Breast epithelium (tissue), 4 donors: ENCODE measurements around the gene ARHGEF4. TPM values are rescaled to one million over a fixed set of nuclear protein-coding genes. Genes with fewer than 3 reads are reported as not detected.
A peak's percentile ranks its signal among the peaks of the same experiment; 100 is the strongest.
"Not testable (repeated sequence)": the region's sequence is repeated elsewhere in the genome, so short reads cannot be mapped to it uniquely, and the experiment has no call there.

Experiments used
- DNase-seq, 2 donors: peaks; one replicate each; pipeline ENCODE4 v3.0.0-alpha.2; 2019; ENCODE audit warnings: low spot score in 2 of 2
- H3K27ac ChIP-seq, 2 donors: fragments of 200-600 bp; sonication (generic) in 1 of 2; one replicate each; pipeline ENCODE4 v1.5.1; 2016 to 2019; ENCODE audit warnings: mild to moderate bottlenecking in 1 of 2
- H3K27me3 ChIP-seq, 2 donors: fragments of 200-600 bp; sonication (generic) in 1 of 2; one replicate each; pipeline versions ENCODE4 v1.5.1 to v1.6.0; 2017 to 2019; ENCODE audit warnings: control low read depth in 1 of 2, mild to moderate bottlenecking in 1 of 2
- H3K36me3 ChIP-seq: fragments of 200-600 bp; one replicate; pipeline ENCODE4 v1.5.1; 2019
- H3K4me1 ChIP-seq, 2 donors: fragments of 200-600 bp; sonication (generic); one replicate each; pipeline ENCODE4 v1.5.1; 2016 to 2019; ENCODE audit warnings: control low read depth in 1 of 2
- H3K4me3 ChIP-seq, 3 donors: fragments of 200-600 bp; sonication (generic); 1 replicate in 2 of 3; 2 replicates in 1 of 3; pipeline ENCODE4 v1.5.1; 2016 to 2019; ENCODE audit warnings: mild to moderate bottlenecking in 3 of 3, moderate library complexity in 2 of 3
- H3K9me3 ChIP-seq, 2 donors: fragments of 200-600 bp; sonication (generic) in 1 of 2; one replicate each; pipeline ENCODE4 v1.5.1; 2016 to 2019; ENCODE audit warnings: control low read depth in 1 of 2
- POLR2A ChIP-seq: fragments of 450-650 bp; IDR thresholded peaks from one replicate; pipeline ENCODE4 v1.6.1; 2016; ENCODE audit warnings: antibody characterized with exemption, mild to moderate bottlenecking, moderate library complexity
- POLR2AphosphoS5 ChIP-seq, 3 donors: sonication (generic); formaldehyde crosslinking; IDR thresholded peaks; one replicate each; pipeline ENCODE4 v1.6.1; 2017; ENCODE audit warnings: antibody characterized with exemption in 3 of 3
- intact Hi-C: fragments of 100-400 bp; cut with DNase I; formaldehyde crosslinking; loops from one replicate; pipeline ENCODE4 v1.15.1; 2023; ENCODE audit warnings: low total_unique reads
- total RNA-seq, 3 donors: library from RNA; depleted of rRNA; stranded (reverse); fragments of >200 nt; gene quantifications; one replicate each; pipeline ENCODE4 v1.1.0, GENCODE V29; 2016
- TF ChIP-seq, protein P1 (sequence below), 3 donors: fragments of 450-650 bp; IDR thresholded peaks; one replicate each; pipeline ENCODE4 v1.5.1; 2016 to 2017; ENCODE audit warnings: antibody characterized with exemption in 3 of 3, mild to moderate bottlenecking in 3 of 3, moderate library complexity in 3 of 3

ARHGEF4 gene
- total RNA-seq, 3 donors from 2014 or later, result 7.5 to 10.1 (median 8.0) TPM

DNA sequence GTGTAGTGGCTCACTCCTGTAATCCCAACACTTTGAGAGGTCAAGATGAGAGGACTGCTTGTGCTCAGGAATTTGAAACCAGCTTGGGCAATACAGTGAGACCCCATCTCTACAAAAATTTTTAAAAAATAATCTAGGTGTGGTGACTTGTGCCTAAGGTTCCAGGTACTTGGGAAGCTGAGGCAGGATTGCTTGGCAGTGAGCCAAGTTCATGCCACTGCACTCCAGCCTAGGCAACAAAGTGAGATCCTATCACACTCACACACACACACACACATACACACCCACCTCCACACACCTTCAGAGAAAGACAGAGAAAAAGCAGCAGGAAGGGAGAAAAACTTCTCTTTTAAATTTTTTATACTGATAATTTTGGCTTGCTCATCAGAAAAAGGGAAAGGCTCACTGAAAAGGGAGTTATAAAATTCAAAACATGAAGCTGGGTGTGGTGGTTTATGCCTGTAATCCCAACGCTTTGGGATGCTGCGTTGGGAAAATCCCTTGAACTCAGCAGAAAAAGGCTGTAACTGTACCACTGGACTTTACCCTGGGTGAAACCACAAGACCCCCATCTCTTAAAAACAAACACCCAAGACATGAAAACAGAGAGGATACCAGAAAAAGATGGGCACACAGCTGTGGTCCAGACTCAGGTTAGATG lies 230.9 kb downstream of the ARHGEF4 start:
- Histone ChIP-seq H3K27me3 (no peaks in the 10 kb centered on the region), H3K36me3 (no peaks in the 10 kb centered on the region)
- intact Hi-C loops, result no loop called here

DNA sequence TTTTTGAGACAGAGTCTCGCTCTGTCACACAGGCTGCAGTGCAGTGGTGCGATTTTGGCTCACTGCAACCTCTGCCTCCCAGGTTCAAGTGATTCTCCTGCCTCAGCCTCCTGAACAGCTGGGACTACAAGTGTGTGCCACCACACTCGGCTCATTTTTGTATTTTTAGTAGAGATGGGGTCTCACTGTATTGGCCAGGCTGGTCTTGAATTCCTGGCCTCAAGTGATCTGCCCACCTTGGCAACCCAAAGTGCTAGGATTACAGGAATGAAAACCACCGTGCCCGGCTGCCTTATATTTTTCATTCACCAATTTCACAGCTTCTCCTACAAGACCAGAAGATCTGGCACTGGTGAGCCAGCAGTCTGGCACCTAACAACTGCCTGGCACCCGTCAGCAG lies 231.5 kb downstream of the ARHGEF4 start:
- H3K36me3 ChIP-seq, intact Hi-C loops: not testable (repeated sequence)

More for the DNA sequence above, 230.9 kb downstream of the ARHGEF4 start:
- Histone ChIP-seq H3K27ac (no peak overlapping the region), H3K4me3 (no peak overlapping the region), H3K9me3 (no peaks in the 10 kb centered on the region), H3K4me1 (no peaks in the 10 kb centered on the region)
- TF ChIP-seq POLR2AphosphoS5 (IDR thresholded peaks at IDR 0.05) (no peak), POLR2A (no peak)
- TF ChIP-seq, protein P1, sequence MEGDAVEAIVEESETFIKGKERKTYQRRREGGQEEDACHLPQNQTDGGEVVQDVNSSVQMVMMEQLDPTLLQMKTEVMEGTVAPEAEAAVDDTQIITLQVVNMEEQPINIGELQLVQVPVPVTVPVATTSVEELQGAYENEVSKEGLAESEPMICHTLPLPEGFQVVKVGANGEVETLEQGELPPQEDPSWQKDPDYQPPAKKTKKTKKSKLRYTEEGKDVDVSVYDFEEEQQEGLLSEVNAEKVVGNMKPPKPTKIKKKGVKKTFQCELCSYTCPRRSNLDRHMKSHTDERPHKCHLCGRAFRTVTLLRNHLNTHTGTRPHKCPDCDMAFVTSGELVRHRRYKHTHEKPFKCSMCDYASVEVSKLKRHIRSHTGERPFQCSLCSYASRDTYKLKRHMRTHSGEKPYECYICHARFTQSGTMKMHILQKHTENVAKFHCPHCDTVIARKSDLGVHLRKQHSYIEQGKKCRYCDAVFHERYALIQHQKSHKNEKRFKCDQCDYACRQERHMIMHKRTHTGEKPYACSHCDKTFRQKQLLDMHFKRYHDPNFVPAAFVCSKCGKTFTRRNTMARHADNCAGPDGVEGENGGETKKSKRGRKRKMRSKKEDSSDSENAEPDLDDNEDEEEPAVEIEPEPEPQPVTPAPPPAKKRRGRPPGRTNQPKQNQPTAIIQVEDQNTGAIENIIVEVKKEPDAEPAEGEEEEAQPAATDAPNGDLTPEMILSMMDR (IDR thresholded peaks at IDR 0.05), result no peak
- DNase-seq, result no peak

DNA sequence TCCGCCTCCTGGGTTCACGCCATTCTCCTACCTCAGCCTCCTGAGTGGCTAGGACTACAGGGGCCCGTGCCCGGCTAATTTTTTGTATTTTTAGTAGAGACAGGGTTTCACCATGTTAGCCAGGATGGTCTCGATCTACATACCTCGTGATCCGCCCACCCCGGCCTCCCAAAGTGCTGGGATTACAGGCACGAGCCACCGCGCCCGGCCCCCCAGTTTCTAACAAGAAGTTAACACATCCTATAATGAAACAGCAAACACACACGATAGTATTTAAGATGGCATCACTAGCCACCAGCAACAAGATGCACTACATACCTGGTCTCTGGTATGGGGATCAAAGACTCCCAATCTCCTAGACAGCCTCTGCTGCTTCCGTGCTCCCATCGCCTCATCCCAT lies 238.9 kb downstream of the ARHGEF4 start:
- DNase-seq, H3K9me3 ChIP-seq, H3K27ac ChIP-seq, H3K27me3 ChIP-seq, H3K4me3 ChIP-seq, H3K36me3 ChIP-seq, intact Hi-C loops, H3K4me1 ChIP-seq: not testable (repeated sequence)

More for the DNA sequence above, 231.5 kb downstream of the ARHGEF4 start:
- not testable (repeated sequence) for H3K4me3 ChIP-seq, H3K9me3 ChIP-seq, H3K27ac ChIP-seq, H3K27me3 ChIP-seq, DNase-seq, H3K4me1 ChIP-seq

DNA sequence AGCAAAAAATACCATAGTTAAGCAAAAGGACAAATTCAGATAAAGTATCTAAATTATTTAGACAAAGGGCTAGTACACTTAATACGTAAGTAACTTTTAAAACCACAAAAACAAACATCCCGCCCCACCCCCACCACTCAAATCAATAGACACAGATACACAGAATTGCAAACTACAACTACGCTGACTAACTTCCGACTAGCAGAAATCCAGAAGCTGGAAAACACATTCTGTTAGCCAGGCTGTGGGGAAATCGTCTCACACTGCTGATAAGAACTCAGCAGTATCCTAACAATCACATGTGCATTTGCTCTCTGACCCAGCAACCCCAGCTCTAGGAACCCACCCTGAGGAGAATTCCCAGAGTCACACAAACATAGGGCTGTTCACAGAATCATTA lies 240.0 kb downstream of the ARHGEF4 start:
- intact Hi-C loops, result no loop called here
- DNase-seq, result no peak
- Histone ChIP-seq H3K36me3 (no peaks in the 10 kb centered on the region), H3K27me3 (no peaks in the 10 kb centered on the region), H3K9me3 (no peaks in the 10 kb centered on the region), H3K27ac (no peak overlapping the region), H3K4me3 (no peak overlapping the region), H3K4me1 (no peaks in the 10 kb centered on the region)
- TF ChIP-seq POLR2AphosphoS5 (IDR thresholded peaks at IDR 0.05) (no peak), POLR2A (no peak)
- TF ChIP-seq, protein P1 (IDR thresholded peaks at IDR 0.05), result no peak

DNA sequence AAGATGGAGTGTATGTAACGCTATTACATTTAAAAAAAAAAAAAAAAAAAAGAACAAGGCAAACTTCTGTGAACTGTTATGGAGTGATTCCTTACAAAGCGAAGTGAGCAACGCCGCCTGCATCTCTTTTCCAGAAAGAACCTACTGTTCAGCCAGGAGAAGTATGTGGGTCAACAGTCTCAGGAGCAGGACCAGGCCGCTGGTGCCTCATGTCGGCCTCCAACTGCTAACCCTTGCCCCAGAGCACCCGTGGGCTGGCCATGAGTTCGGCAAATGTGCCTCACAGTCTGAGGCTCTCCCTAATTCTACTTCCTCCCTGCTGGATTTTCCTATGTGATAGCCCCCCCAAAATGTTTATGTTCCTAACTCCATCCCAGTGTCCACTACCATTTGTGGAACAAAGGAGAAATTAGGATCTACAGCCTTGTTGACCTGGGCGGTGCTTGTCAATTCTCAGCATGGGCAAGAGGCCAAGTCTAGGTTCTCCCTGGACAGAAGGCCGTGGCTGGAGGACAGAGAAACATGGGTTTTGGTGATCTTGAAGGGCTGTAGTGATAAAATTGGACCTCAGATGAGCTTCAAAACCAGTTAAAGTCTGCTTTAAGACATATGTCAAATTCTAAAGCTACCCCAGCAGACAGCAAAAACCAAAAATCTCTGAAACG lies 240.6 kb downstream of the ARHGEF4 start:
- no peak for DNase-seq
- intact Hi-C loops, result no loop called here
- Histone ChIP-seq H3K27ac (peak overlapping the region in 1 of 2 donors; percentile 35), H3K9me3 (no peaks in the 10 kb centered on the region), H3K27me3 (no peaks in the 10 kb centered on the region), H3K36me3 (no peaks in the 10 kb centered on the region), H3K4me3 (no peak overlapping the region), H3K4me1 (no peaks in the 10 kb centered on the region)
- TF ChIP-seq POLR2AphosphoS5 (IDR thresholded peaks at IDR 0.05), result no peak
- TF ChIP-seq POLR2A, result no peak
- TF ChIP-seq, protein P1 (IDR thresholded peaks at IDR 0.05), result no peak

DNA sequence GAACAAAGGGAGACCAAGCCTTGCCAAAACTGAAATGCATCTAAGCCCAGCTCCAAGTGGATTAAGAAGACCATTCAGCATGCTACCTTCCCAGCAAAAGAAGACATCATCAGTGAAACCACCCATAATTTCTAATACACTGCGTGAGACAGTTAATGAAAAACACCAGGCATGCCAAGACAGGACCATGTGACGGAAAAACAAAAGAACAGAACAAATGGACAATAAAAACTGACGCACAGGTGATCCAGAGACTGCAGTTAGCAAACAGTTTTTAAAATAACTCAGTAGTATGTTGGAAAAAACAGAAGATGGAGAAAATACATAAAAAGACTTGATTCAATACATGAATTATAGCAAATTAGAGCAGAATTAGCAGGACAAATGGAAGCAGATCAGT lies 241.3 kb downstream of the ARHGEF4 start:
- TF ChIP-seq, protein P1 (IDR thresholded peaks at IDR 0.05), result no peak
- no peak for TF ChIP-seq POLR2A
- no peak for TF ChIP-seq POLR2AphosphoS5 (IDR thresholded peaks at IDR 0.05)
- H3K9me3 ChIP-seq, result no peaks in the 10 kb centered on the region
- H3K4me1 ChIP-seq, result no peaks in the 10 kb centered on the region
- no peaks in the 10 kb centered on the region for H3K27me3 ChIP-seq
- H3K36me3 ChIP-seq, result no peaks in the 10 kb centered on the region
- intact Hi-C loops, result no loop called here
- DNase-seq, result no peak
- H3K4me3 ChIP-seq, result no peak overlapping the region
- H3K27ac ChIP-seq, result no peak overlapping the region

DNA sequence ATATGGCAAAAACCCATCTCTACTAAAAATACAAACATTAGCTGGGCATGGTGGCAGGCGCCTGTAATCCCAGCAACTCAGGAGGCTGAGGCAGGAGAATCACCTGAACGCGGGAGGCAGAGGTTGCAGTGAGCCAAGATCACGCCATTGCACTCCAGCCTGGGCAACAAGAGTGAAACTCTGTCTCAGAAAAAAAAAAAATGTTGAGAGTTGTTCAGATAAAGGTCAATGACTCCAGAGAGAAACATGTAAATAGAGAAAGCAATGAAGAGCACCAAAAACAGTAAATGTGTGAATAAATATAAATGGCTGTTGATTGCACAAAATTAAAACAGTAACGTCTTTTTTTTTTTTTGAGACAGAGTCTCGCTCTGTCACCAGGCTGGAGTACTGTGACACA lies 243.2 kb downstream of the ARHGEF4 start:
- not testable (repeated sequence) for H3K4me1 ChIP-seq, H3K9me3 ChIP-seq, H3K36me3 ChIP-seq

More for the DNA sequence above, 243.2 kb downstream of the ARHGEF4 start:
- H3K4me3 ChIP-seq, intact Hi-C loops, H3K27ac ChIP-seq, DNase-seq, H3K27me3 ChIP-seq: not testable (repeated sequence)
